Esophagus muscularis mucosa (tissue), 3 donors: ENCODE data around the gene CXCL8.

ENCODE experiments used
- CTCF ChIP-seq, 3 experiments: fragments of 200-600 bp in 2 of 3; fragments of 450-650 bp in 1 of 3; sonication (generic) in 2 of 3; IDR thresholded peaks; one replicate each; pipeline ENCODE4 v1.5.1; 2017 to 2019; ENCODE audit warnings: antibody characterized with exemption in 3 of 3, mild to moderate bottlenecking in 2 of 3, moderate library complexity in 1 of 3
- POLR2A ChIP-seq: fragments of 450-650 bp; IDR thresholded peaks from one replicate; pipeline ENCODE4 v1.6.1; 2017; ENCODE audit warnings: antibody characterized with exemption, moderate library complexity, mild to moderate bottlenecking, low read depth
- POLR2AphosphoS5 ChIP-seq, 2 donors: sonication (generic); formaldehyde crosslinking; IDR thresholded peaks; one replicate each; pipeline ENCODE4 v1.6.1; 2017; ENCODE audit warnings: antibody characterized with exemption in 2 of 2

GRCh38 chr4:73711989-73712388 lies 28.4 kb upstream of the CXCL8 start:
- TF ChIP-seq CTCF (IDR thresholded peaks at IDR 0.05) = no peak
- no peak for TF ChIP-seq POLR2AphosphoS5 (IDR thresholded peaks at IDR 0.05)
- TF ChIP-seq POLR2A = no peak
